NT2/D1 (cell line): ENCODE results near the gene EPHA1.

Experiments used
- DNase-seq: peaks from one replicate; pipeline ENCODE4 v3.0.0-alpha.2; 2011; ENCODE audit warnings: low read depth, low spot score
- H3K27me3 ChIP-seq: 2 replicates; pipeline ENCODE4 v1.6.0; 2011; ENCODE audit warnings: mild to moderate bottlenecking; ENCODE audit not compliant: insufficient read length, insufficient read depth
- H3K36me3 ChIP-seq: 2 replicates; pipeline ENCODE4 v1.6.1; 2011; ENCODE audit warnings: mild to moderate bottlenecking, low read length, mixed read lengths; ENCODE audit not compliant: insufficient read depth, insufficient read length
- H3K4me1 ChIP-seq: 2 replicates; pipeline ENCODE4 v1.5.1; 2011; ENCODE audit not compliant: insufficient read depth, insufficient read length
- H3K4me3 ChIP-seq: 2 replicates; pipeline ENCODE4 v1.5.1; 2011; ENCODE audit warnings: low read depth; ENCODE audit not compliant: insufficient read length
- H3K9ac ChIP-seq: 2 replicates; pipeline ENCODE4 v1.6.0; 2011; ENCODE audit warnings: low read depth; ENCODE audit not compliant: insufficient read length
- H3K9me3 ChIP-seq: 2 replicates; pipeline ENCODE4 v1.5.1; 2011; ENCODE audit warnings: mild to moderate bottlenecking, low read length; ENCODE audit not compliant: insufficient read depth
- SUZ12 ChIP-seq: IDR thresholded peaks from 2 replicates; pipeline ENCODE4 v1.6.1; 2011; ENCODE audit not compliant: insufficient read length, insufficient read depth; ENCODE audit errors: extremely low read depth
- YY1 ChIP-seq: IDR thresholded peaks from 2 replicates; pipeline ENCODE4 v1.6.1; 2011; ENCODE audit not compliant: insufficient read length, insufficient read depth
- ZNF274 ChIP-seq: IDR thresholded peaks from 2 replicates; pipeline ENCODE4 v1.6.1; 2011; ENCODE audit warnings: mild to moderate bottlenecking, low read depth, low read length

EPHA1 gene

DNA sequence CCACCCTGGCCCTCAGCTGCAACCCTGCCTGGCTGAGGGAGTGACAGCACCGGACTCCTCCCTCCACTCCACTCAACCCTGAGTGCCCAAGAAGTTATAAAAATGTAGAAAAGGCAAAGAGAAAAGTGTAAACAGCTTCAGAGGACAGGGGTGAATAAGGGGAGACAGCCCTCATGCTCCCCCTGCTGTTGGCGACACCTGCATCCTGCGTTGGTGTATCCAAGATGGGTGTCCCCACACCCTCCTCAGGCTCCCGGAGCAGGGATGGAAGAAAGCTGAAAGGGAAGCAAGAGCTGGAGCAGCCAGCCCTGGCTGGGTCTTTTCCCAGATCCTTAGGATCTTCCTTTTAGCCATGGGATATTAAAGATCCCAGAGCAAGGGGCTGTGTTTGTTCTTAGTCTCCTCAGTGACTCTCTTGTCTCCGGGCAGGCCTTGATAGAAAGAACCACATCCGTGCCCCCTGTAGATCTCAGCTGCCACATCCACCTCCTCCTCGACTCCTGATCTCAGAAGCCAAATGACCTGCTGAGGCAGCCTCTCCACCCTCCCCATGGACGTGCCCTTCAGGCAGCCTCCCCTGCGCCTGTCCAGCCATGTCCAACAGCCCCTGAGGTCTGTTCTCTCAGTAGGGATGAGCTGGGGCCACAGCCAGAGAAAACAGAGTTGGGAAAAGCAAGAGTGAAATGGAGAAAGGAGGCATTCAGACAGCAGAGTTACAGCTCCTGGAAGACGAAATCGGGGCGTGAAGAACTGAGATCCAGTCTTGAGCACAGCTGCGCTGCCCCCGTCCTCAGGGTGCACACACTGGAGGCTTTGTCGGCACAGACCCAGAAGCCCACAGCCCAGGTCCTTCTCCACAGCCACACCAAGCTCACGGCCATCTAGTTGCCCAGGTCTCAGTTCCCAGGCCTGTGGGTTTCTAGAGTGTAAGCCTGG lies 52.9 kb downstream of the EPHA1 start:
- peaks cover 12% of the 10 kb centered on the region for H3K27me3 ChIP-seq
- TF ChIP-seq YY1, result no peak
- no peak for TF ChIP-seq SUZ12
- H3K9me3 ChIP-seq, result no peaks in the 10 kb centered on the region
- DNase-seq, result no peak
- H3K4me1 ChIP-seq, result peaks cover 10% of the 10 kb centered on the region
- H3K4me3 ChIP-seq, result no peak overlapping the region
- no peak overlapping the region for H3K9ac ChIP-seq
- H3K36me3 ChIP-seq, result peaks cover 12% of the 10 kb centered on the region

DNA sequence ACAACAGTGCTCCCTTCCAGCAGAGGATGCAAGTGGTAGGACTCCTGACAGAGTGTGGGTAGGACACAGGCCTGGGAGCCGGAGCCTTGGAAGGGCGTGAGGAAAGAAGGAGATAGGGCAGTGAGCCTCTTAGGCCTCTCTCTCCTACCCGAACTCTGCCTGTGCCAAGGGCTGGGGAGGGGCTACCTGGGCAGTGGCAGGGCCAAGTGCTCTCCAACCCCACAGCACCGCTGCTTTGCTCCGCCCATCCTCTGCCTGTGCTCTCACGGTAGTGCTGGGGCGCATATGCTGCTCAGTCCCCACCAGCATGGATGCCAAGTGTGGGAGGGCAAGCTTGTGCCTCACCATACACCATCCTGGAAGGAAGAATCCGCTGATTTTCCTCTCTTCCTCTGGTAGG lies 53.7 kb downstream of the EPHA1 start:
- H3K4me3 ChIP-seq, result no peak overlapping the region
- TF ChIP-seq SUZ12, result no peak
- peaks cover 10% of the 10 kb centered on the region for H3K4me1 ChIP-seq
- H3K9me3 ChIP-seq, result no peaks in the 10 kb centered on the region
- peaks cover 12% of the 10 kb centered on the region for H3K36me3 ChIP-seq
- H3K27me3 ChIP-seq, result peaks cover 4% of the 10 kb centered on the region
- no peak overlapping the region for H3K9ac ChIP-seq
- DNase-seq, result no peak

DNA sequence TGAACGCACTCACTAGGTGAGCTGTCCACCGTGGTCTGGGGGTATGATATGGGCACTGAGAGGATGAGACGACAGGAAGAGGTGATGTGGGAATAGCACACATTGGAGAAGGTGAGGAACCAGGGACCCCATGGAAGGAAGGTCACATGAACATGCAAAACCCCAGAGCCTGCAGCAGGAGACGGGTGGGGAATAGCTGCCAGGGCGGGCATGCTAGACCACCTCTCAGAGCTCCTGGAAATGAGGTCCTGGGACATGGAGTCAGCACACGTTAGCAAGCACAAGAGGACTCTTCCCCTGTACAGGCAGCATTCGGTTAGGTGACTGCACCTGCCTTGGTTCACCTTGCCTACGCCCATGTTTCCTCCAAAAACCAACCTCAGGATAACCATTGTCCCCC lies 54.3 kb downstream of the EPHA1 start:
- Histone ChIP-seq H3K36me3 (peaks cover 12% of the 10 kb centered on the region), H3K4me1 (peaks cover 10% of the 10 kb centered on the region), H3K4me3 (no peak overlapping the region), H3K9me3 (no peaks in the 10 kb centered on the region), H3K27me3 (no peaks in the 10 kb centered on the region), H3K9ac (no peak overlapping the region)
- no peak for DNase-seq
- TF ChIP-seq SUZ12 (no peak), YY1 (no peak), ZNF274 (no peak)

DNA sequence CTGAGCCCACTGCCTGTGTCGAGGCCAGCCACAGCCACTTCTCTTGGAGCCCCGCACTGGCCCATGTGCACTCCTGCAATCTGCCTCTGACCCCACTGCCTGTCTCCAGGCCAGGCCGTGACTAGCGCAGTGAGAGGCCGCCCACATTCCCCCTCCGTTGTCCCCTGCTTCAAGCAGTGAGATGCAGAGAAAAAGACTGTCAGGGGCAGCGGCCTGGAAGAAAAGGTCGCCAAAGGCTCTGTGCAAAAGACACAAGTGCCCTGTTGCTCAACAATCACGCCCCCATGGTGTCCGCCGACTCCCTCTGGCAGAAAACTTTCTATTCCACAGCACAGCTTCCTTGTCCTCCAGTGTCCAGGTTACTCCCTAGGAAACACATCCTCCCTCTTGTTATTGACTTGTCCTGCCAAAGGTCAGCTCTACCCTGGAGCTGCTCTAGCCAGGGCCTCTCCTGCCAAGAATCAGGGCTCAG lies 56.1 kb downstream of the EPHA1 start:
- H3K4me3 ChIP-seq, result no peak overlapping the region
- no peak overlapping the region for H3K9ac ChIP-seq
- H3K9me3 ChIP-seq, result no peaks in the 10 kb centered on the region
- no peak for DNase-seq
- H3K4me1 ChIP-seq, result peaks cover 10% of the 10 kb centered on the region
- TF ChIP-seq YY1, result no peak
- TF ChIP-seq ZNF274, result no peak
- TF ChIP-seq SUZ12, result no peak
- peaks cover 12% of the 10 kb centered on the region for H3K36me3 ChIP-seq
- no peaks in the 10 kb centered on the region for H3K27me3 ChIP-seq

DNA sequence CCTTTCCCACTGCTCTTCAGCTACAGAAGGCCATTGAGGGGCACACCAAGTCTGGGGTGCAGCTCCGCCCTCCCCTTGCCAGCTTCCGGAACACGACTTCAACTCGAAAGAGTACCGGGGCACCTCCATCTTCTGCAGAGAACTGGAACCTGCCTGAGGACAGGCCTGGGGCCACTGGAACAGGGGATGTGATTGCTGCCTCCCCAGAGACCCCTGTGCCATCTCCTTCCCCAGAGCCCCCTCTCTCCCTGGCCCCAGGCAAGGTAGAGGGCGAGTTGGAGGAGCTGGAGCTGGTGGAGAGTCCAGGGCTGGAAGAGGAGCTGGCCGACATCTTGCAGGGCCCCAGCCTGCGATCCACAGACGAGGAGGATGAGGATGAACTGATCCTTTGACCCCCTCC lies 57.1 kb downstream of the EPHA1 start:
- TF ChIP-seq SUZ12, result no peak
- no peak for TF ChIP-seq YY1
- TF ChIP-seq ZNF274, result no peak
- no peak for DNase-seq
- Histone ChIP-seq H3K9ac (no peak overlapping the region), H3K4me3 (no peak overlapping the region), H3K9me3 (no peaks in the 10 kb centered on the region), H3K4me1 (peaks cover 10% of the 10 kb centered on the region), H3K36me3 (peaks cover 6% of the 10 kb centered on the region), H3K27me3 (peaks cover 4% of the 10 kb centered on the region)

DNA sequence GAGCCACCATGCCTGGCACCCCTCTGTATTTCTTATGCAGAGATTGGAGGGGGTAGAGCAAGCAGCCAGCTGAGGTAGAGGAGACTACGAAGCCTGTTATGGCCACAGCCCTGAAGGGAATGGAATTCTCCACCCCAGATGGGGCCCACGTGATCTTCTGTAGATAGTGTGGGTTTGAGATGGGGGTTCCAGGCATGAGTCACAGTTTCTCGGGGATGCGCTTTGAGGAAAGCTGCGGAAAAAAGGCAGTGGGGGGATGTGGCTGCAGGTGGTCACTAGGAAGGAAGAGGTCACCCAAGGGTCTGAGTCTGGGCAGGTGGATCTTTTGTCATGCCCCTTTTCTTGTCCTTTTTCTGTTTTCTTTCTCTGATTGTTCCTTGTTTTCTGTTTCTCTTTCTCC lies 57.6 kb downstream of the EPHA1 start:
- H3K27me3 ChIP-seq, result peaks cover 4% of the 10 kb centered on the region
- H3K4me1 ChIP-seq, result peaks cover 10% of the 10 kb centered on the region
- no peak for DNase-seq
- H3K36me3 ChIP-seq, result peaks cover 5% of the 10 kb centered on the region
- H3K4me3 ChIP-seq, result no peak overlapping the region
- H3K9me3 ChIP-seq, result no peaks in the 10 kb centered on the region
- TF ChIP-seq SUZ12 (no peak), ZNF274 (no peak)
- H3K9ac ChIP-seq, result no peak overlapping the region

DNA sequence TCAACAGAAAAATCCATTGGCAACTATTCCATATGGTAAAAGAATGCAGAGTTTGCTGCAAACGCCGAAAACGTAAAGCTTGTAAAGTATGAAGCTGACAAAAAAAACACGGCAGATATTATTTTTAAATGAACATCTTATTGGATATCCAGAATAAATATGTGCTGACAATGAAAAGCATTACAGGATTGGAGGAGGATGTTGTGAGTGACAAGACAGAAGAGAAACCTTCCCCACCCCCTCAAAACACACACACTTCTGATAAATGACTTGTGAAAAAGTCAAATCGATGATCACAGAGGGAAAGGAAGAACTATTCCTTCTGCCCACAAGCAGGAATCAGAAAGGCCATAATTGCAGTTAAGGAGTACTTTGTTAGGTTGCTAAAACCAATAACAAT lies 60.7 kb downstream of the EPHA1 start:
- no peaks in the 10 kb centered on the region for H3K9me3 ChIP-seq
- no peak for DNase-seq
- H3K36me3 ChIP-seq, result no peaks in the 10 kb centered on the region
- H3K4me3 ChIP-seq, result no peak overlapping the region
- H3K27me3 ChIP-seq, result peaks cover 8% of the 10 kb centered on the region
- H3K4me1 ChIP-seq, result peaks cover 6% of the 10 kb centered on the region
- no peak overlapping the region for H3K9ac ChIP-seq
- TF ChIP-seq YY1 (no peak), ZNF274 (no peak), SUZ12 (no peak)
